Muscle of leg (tissue), 11 donors: ENCODE measurements around the gene ALK. TPM values are rescaled to one million over a fixed set of nuclear protein-coding genes. Genes with fewer than 3 reads are reported as not detected.

Source experiments
- DNase-seq: peaks from one replicate; pipeline ENCODE4 v3.0.0; 2013
- H3K27ac ChIP-seq: one replicate; pipeline ENCODE4 v1.5.1; 2013; ENCODE audit warnings: mild to moderate bottlenecking, low read length, control low read depth
- H3K27me3 ChIP-seq: one replicate; pipeline ENCODE4 v1.6.1; 2013; ENCODE audit warnings: low read length; ENCODE audit not compliant: control insufficient read depth, insufficient read depth
- H3K36me3 ChIP-seq: one replicate; pipeline ENCODE4 v1.6.1; 2013; ENCODE audit warnings: low read length; ENCODE audit not compliant: control insufficient read depth, insufficient read depth
- H3K4me1 ChIP-seq: one replicate; pipeline ENCODE4 v1.6.1; 2013; ENCODE audit warnings: low read length; ENCODE audit not compliant: control insufficient read depth, insufficient read depth
- H3K4me3 ChIP-seq: one replicate; pipeline ENCODE4 v1.5.1; 2013; ENCODE audit warnings: low read length, control low read depth
- H3K9me3 ChIP-seq: replicated peaks from 2 replicates; pipeline ENCODE4 v1.6.1; 2013; ENCODE audit warnings: low read depth, low read length; ENCODE audit not compliant: control insufficient read depth
- WGBS: methylation state at CpG from one replicate; pipeline ENCODE4 v1.1.5; 2013; ENCODE audit warnings: missing lambda C conversion rate; ENCODE audit not compliant: insufficient coverage; 5-methylcytosine and 5-hydroxymethylcytosine counted together
- polyA plus RNA-seq, 8 donors: library from polyadenylated mRNA; unstranded; fragments of 120-200 nt; gene quantifications; one replicate each; pipeline versions ENCODE4 v1.2.1 to v1.2.3, GENCODE V29; 2013; ENCODE audit warnings: inconsistent platforms in 1 of 8, low replicate concordance in 1 of 8; ENCODE audit not compliant: insufficient read length in 8 of 8, insufficient read depth in 1 of 8
- total RNA-seq: library from RNA; stranded (reverse); fragments of 120-200 nt; gene quantifications from one replicate; pipeline ENCODE4 v1.2.4, GENCODE V29; 2013

ALK gene
- total and polyA plus RNA-seq, 9 donors: 0.04 to 0.29 (median 0.09) TPM

DNA sequence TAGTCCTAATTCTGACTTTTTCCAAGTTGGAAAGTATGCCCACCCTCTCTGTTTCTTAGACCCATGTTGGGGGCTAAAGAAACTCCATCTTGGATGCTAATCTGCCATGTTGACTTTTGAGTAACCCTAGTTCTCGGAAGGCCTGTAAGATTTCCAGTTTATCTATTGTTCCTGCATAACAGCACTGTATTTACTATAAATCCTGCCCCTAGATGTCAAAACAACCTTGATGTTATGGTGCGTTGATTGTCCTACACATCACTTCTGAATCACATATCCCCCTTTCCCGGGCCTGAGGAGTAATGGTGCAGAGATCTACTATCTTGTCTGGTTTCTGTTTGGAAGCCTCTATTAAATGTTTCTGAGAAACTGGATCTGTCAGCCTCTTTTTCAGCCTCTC lies 116.7 kb downstream of the ALK start:
- DNase-seq: no peak
- Histone ChIP-seq H3K36me3 (no peaks in the 10 kb centered on the region), H3K4me3 (no peak overlapping the region), H3K9me3 (no peaks in the 10 kb centered on the region), H3K27me3 (peaks cover 2% of the 10 kb centered on the region), H3K4me1 (no peaks in the 10 kb centered on the region), H3K27ac (no peak overlapping the region)
- WGBS: no CpG with 5 or more reads among the region's 3 CpGs

DNA sequence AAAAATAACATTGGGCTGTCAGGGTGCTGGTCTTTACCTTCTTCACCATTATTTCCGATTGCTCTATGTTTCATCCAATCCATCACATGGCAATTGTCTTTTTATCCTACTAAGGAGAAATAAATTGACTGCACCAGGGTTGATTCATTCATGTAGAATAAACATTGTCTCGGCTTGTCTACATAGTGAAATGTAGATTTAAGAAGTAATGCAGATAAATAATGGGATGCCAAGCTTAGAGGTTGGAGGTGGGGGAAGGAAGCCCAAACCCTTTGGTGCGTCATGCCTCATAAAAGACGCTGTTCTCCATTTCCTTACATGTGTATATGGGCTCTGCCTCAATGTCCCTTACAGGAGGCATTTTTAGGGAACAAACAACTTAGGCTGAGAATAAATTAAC lies 117.8 kb downstream of the ALK start:
- Histone ChIP-seq H3K27ac (no peak overlapping the region), H3K27me3 (peaks cover 2% of the 10 kb centered on the region), H3K4me1 (no peaks in the 10 kb centered on the region), H3K36me3 (no peaks in the 10 kb centered on the region), H3K4me3 (no peak overlapping the region), H3K9me3 (no peaks in the 10 kb centered on the region)
- WGBS: no CpG with 5 or more reads among the region's 4 CpGs
- DNase-seq: no peak

DNA sequence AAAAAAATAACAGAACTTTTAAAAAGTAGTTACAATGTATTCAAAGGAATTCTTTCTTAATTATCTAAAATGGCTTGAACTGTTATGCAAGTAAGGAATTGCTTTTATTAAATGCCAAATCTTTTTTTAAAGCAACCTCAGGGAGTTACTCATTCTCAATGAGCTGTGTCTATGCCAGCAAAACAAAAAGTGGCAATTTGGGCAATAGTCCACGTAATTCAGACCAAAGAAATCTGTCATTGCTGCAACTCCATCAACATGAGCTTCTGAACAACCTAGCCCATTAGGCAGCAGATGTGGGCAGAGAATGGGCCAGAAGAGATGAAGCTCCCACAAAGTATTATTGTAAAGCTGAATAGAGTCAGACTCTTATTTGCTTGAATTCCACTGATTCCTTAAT lies 118.4 kb downstream of the ALK start:
- DNase-seq: no peak
- no CpG with 5 or more reads among the region's 1 CpG for WGBS
- no peak overlapping the region for H3K4me3 ChIP-seq
- H3K27me3 ChIP-seq: peaks cover 2% of the 10 kb centered on the region
- no peaks in the 10 kb centered on the region for H3K4me1 ChIP-seq
- no peaks in the 10 kb centered on the region for H3K9me3 ChIP-seq
- no peak overlapping the region for H3K27ac ChIP-seq
- H3K36me3 ChIP-seq: no peaks in the 10 kb centered on the region

DNA sequence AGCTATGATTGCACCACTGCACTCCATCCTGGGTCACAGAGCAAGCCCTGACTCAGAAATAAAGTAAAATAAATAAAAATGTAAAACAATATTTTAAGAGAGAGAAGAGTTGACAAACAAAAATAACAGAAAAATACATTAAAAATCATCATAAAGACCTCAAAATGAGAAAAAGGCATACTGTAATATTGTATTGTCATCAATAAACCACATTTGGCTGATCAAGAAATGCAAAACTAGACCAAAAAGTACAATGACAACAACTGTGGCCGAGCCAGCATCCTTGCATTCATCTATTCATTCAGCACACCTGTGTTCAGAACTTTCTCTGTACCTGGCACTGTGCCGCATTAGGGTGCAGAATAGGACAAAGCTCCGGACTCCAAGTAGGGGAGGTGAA lies 121.8 kb downstream of the ALK start:
- Histone ChIP-seq H3K27me3 (peaks cover 2% of the 10 kb centered on the region), H3K9me3 (no peaks in the 10 kb centered on the region), H3K27ac (no peak overlapping the region), H3K4me3 (no peak overlapping the region), H3K4me1 (no peaks in the 10 kb centered on the region), H3K36me3 (no peaks in the 10 kb centered on the region)
- no peak for DNase-seq
- WGBS: 91% methylated on average over 2 of the region's 3 CpGs

DNA sequence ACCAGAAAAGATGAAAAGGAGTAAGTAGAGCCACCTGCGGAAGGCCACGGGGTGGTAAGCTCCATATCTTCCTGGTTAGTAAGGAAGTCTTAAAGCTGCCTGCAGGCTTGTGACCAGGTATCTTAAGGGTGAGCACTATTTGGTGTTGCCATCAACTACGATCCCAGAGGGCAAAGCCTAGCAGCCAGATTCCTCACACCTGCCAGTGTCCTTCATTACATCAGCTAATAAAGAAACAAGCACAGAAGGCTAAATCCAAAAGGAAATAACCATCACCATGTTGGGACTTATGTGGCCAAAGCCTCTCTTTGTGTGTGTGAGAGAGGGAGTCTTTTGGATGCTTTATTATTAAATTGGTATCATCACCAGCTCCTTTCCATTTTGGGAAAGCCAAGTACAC lies 123.5 kb downstream of the ALK start:
- Histone ChIP-seq H3K4me3 (no peak overlapping the region), H3K9me3 (no peaks in the 10 kb centered on the region), H3K27ac (no peak overlapping the region), H3K36me3 (no peaks in the 10 kb centered on the region), H3K4me1 (no peaks in the 10 kb centered on the region), H3K27me3 (peaks cover 2% of the 10 kb centered on the region)
- WGBS: 0% methylated on average over 1 of the region's 3 CpGs
- DNase-seq: no peak

DNA sequence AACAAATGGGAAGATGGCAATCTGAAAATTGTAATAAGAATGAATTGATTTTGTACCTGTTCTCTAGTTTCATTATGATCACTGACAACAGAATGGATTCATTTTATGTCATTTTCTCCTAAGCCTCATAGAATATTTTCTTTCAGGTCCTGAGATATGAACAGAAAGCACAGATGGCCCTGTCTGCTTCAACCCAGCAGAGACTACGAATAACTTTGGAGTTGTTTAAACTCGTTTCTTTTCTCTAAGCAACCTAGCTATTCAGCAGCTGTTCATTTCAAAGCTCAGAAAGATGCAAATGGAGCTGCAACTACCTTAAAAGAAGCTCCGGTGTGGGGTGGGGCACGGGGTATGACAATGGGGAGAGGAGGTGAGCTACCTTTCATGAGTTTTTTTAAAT lies 124.9 kb downstream of the ALK start:
- Histone ChIP-seq H3K4me3 (no peak overlapping the region), H3K36me3 (no peaks in the 10 kb centered on the region), H3K9me3 (no peaks in the 10 kb centered on the region), H3K27me3 (peaks cover 2% of the 10 kb centered on the region), H3K4me1 (no peaks in the 10 kb centered on the region), H3K27ac (no peak overlapping the region)
- no peak for DNase-seq
- WGBS: 80% methylated on average over 1 of the region's 4 CpGs

DNA sequence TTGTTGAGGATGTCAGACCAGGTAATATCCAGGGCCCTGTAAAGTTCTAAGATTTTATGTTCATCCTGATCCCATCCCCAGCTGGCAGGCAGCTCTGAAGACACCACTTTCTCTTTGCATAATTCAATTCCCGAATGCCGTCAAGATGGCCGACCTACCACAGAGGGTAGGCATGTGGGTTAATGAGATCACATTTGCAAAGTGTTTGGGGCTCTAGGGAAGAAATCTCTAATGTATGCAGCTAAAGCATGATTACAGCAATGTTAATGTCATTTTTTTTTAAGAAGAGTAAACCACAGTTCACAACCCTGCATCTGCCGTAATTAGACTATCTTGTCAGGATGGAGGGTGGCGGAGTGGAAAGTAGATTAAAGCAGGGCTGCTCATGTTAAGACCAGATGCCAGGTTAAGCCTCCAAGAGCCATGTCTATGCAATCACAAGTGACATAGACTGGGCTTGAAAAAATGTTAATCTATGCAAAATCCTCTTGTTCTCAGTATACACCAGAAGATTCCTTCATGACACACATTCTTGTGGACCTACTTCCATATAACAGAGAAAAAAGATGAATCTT lies 131.4 kb downstream of the ALK start:
- no peaks in the 10 kb centered on the region for H3K9me3 ChIP-seq
- no peak overlapping the region for H3K4me3 ChIP-seq
- H3K27ac ChIP-seq: no peak overlapping the region
- H3K4me1 ChIP-seq: no peaks in the 10 kb centered on the region
- no peaks in the 10 kb centered on the region for H3K27me3 ChIP-seq
- WGBS: no CpG with 5 or more reads among the region's 5 CpGs
- H3K36me3 ChIP-seq: no peaks in the 10 kb centered on the region
- no peak for DNase-seq

DNA sequence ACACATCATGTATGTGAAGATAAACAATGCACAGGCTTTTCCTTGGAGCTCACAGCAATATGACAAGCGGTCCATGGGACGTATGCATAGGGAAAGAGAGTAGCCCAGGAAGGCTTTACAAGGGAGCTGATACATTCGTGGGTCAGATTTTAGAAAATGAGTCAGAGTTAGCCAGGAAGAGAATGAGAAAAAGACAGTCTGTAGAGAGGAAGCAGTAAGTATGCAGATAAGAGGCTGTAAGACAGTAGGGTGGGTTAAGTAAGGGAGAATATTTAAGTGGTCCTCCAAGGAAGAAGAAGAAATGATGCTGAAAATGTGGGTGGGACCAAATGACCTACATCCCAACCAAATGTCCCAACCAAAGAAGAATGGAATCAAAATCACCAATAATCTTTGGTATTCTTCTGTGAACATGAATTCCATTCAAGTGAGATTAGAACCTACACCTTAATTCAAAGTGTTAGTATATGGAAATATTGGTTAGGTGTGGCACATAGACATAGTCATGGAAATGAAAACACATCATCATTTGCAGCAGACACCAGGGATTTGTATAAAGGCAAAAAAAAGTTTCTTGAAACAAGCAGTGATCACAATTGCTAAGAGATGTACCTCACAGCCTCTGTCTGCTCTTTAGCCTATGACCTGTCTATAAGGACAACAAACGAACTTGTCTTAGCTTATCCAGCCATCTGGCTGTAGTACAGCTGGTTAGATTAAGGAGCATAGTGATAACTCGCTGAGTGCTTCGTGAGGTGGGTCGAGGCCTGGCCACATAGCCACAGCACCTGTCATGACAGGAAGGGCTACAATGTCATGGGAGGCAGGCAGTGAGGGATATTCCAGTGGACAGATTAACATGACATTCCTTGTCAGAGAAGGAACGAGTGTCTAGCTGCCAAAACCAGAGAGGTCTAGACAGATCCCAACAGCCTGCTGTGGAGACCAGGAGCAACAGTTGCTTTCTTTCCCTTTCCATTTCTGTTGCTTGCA lies 133.6 kb downstream of the ALK start:
- WGBS: 66% methylated on average over 8 of the region's 8 CpGs
- no peaks in the 10 kb centered on the region for H3K36me3 ChIP-seq

DNA sequence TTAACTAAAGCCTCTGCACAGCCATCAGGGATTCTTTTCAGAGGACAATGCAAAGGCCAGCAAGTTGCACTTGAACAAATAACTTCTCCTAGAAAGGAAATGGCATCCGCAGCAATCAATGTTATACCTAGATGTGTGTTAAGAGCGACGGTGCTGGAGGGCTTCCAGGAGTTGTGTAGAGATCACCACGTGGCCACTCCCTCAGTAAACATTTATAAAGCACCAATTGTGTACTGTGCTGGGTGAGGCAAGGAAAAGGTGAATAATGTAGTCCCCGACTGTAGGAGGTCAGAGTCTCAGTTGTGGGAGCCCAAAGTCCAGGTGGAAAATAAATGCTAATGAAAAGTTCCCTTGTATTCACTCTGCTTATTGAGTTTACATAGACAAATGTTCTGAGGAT lies 135.0 kb downstream of the ALK start:
- no peaks in the 10 kb centered on the region for H3K4me1 ChIP-seq
- no peak for DNase-seq
- no peak overlapping the region for H3K27ac ChIP-seq
- WGBS: 83% methylated on average over 1 of the region's 5 CpGs
- no peaks in the 10 kb centered on the region for H3K36me3 ChIP-seq
- no peaks in the 10 kb centered on the region for H3K27me3 ChIP-seq
- H3K9me3 ChIP-seq: no peaks in the 10 kb centered on the region
- H3K4me3 ChIP-seq: no peak overlapping the region

More for the DNA sequence above, 133.6 kb downstream of the ALK start:
- Histone ChIP-seq H3K9me3 (no peaks in the 10 kb centered on the region), H3K4me3 (no peak overlapping the region), H3K27ac (no peak overlapping the region), H3K4me1 (no peaks in the 10 kb centered on the region), H3K27me3 (no peaks in the 10 kb centered on the region)
- peak; percentile 11 for DNase-seq

DNA sequence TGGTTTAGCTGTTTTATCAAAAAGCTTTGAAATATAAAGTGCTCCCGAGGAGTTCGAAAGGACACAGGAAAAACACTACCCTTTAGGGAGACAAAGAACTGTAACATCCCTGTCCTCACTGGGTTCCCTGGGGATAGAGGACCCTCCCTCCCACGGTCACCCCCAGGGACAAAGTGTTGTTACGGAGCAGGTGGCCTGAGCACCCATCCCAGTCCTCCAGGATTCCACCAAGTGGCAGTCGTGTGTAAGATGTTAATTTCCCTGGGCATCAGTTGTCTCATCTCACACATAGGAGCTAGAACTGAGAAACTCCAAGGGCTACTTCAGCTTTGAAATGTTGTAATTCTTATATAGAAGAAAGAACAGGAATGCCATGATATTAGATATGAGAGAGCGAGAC lies 137.7 kb downstream of the ALK start:
- Histone ChIP-seq H3K4me3 (no peak overlapping the region), H3K4me1 (no peaks in the 10 kb centered on the region), H3K9me3 (no peaks in the 10 kb centered on the region), H3K36me3 (no peaks in the 10 kb centered on the region), H3K27ac (no peak overlapping the region), H3K27me3 (no peaks in the 10 kb centered on the region)
- no peak for DNase-seq
- WGBS: 100% methylated on average over 1 of the region's 6 CpGs
